Upper lobe of left lung (tissue), 4 donors: ENCODE data around the gene TRIP10.

Source experiments
- POLR2A ChIP-seq, 4 donors: fragments of 450-650 bp; IDR thresholded peaks; one replicate each; pipeline ENCODE4 v1.5.1; 2016 to 2017; ENCODE audit warnings: antibody characterized with exemption in 4 of 4, mild to moderate bottlenecking in 2 of 4
- POLR2AphosphoS5 ChIP-seq, 2 donors: sonication (generic); formaldehyde crosslinking; IDR thresholded peaks; one replicate each; pipeline ENCODE4 v1.5.1; 2017; ENCODE audit warnings: antibody characterized with exemption in 2 of 2
- TF ChIP-seq, protein P1 (sequence below), 6 experiments: fragments of 450-650 bp in 4 of 6; fragments of 200-600 bp in 2 of 6; sonication (generic) in 2 of 6; IDR thresholded peaks; one replicate each; pipeline ENCODE4 v1.5.1; 2016 to 2019; ENCODE audit warnings: antibody characterized with exemption in 6 of 6

DNA sequence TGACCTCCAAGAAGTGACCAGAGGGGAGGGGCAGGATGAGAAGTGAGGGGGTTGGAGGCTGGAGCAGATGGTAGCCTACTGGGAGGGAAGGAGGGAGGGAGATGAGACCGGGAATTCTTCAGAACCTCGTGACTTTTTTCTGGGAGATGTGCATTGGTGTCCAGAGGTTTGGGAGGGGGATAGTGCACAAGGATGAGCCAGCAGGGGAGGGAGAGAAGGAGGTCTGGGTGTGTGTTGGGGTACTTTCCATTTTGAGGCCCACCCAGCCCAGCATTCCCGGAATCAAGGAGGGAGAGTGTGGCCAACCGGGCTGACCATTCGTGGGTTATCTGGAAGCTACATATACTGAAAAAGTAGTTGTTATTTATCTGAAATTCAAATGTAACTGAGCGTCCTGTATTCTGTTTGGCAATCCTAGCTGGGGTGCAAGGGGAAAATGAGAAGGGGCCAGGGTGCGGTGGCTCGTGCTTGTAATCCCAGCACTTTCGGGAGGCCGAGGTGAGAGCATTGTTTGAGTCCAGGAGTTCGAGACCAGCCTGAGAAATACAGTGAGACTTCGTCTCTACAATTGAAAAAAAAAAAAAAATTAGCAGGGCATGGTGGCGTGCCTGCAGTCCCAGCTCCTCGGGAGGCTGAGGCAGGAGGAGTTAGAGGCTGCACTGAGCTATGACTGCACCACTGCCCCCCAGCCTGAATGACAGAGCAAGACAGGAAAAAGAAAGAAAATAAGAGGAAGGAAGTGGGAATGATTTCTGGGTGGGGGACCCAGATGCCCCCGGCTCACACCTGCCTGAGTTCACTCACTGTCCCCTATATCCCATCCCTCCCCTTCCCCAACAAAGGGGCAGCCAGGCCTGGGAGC, 14.6 kb upstream of the TRIP10 start:
- TF ChIP-seq, protein P1, sequence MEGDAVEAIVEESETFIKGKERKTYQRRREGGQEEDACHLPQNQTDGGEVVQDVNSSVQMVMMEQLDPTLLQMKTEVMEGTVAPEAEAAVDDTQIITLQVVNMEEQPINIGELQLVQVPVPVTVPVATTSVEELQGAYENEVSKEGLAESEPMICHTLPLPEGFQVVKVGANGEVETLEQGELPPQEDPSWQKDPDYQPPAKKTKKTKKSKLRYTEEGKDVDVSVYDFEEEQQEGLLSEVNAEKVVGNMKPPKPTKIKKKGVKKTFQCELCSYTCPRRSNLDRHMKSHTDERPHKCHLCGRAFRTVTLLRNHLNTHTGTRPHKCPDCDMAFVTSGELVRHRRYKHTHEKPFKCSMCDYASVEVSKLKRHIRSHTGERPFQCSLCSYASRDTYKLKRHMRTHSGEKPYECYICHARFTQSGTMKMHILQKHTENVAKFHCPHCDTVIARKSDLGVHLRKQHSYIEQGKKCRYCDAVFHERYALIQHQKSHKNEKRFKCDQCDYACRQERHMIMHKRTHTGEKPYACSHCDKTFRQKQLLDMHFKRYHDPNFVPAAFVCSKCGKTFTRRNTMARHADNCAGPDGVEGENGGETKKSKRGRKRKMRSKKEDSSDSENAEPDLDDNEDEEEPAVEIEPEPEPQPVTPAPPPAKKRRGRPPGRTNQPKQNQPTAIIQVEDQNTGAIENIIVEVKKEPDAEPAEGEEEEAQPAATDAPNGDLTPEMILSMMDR (IDR thresholded peaks at IDR 0.05) = no peak
- TF ChIP-seq POLR2A (IDR thresholded peaks at IDR 0.05) = no peak
- TF ChIP-seq POLR2AphosphoS5 (IDR thresholded peaks at IDR 0.05) = no peak
